Gastroesophageal sphincter (tissue), 4 donors: ENCODE results near the gene NBEA. TPM values are rescaled to one million over a fixed set of nuclear protein-coding genes. Genes with fewer than 3 reads are reported as not detected.

Experiments used
- ATAC-seq: fragments of 150-250 bp; one replicate; pipeline ENCODE4 v1.9.1; 2016; ENCODE audit warnings: mild to moderate bottlenecking, moderate library complexity
- H3K27ac ChIP-seq, 4 donors: fragments of 200-600 bp; sonication (generic) in 3 of 4; 1 replicate in 3 of 4; 2 replicates in 1 of 4; pipeline ENCODE4 v1.5.1; 2016 to 2019
- H3K27me3 ChIP-seq: fragments of 200-600 bp; sonication (generic); one replicate; pipeline ENCODE4 v1.5.1; 2019
- H3K36me3 ChIP-seq, 2 donors: fragments of 200-600 bp; sonication (generic); one replicate each; pipeline ENCODE4 v1.5.1; 2019; ENCODE audit warnings: control low read depth in 1 of 2
- H3K4me1 ChIP-seq, 3 donors: fragments of 200-600 bp; sonication (generic); 1 replicate in 2 of 3; 2 replicates in 1 of 3; pipeline ENCODE4 v1.5.1; 2016 to 2019; ENCODE audit warnings: control low read depth in 2 of 3
- H3K4me3 ChIP-seq, 2 donors: fragments of 200-600 bp; sonication (generic); one replicate each; pipeline ENCODE4 v1.5.1; 2019; ENCODE audit warnings: mild to moderate bottlenecking in 1 of 2, moderate library complexity in 1 of 2
- H3K9me3 ChIP-seq, 3 donors: fragments of 200-600 bp; sonication (generic); one replicate each; pipeline ENCODE4 v1.5.1; 2017 to 2019; ENCODE audit warnings: control low read depth in 2 of 3
- EP300 ChIP-seq: sonication (generic); formaldehyde crosslinking; IDR thresholded peaks from one replicate; pipeline ENCODE4 v1.6.1; 2017; ENCODE audit warnings: antibody characterized with exemption, mild to moderate bottlenecking
- POLR2A ChIP-seq, 2 donors: fragments of 450-650 bp; IDR thresholded peaks; one replicate each; pipeline ENCODE4 v1.6.1; 2017; ENCODE audit warnings: antibody characterized with exemption in 2 of 2, mild to moderate bottlenecking in 2 of 2, moderate library complexity in 1 of 2
- POLR2AphosphoS5 ChIP-seq: sonication (generic); formaldehyde crosslinking; IDR thresholded peaks from one replicate; pipeline ENCODE4 v1.6.1; 2017; ENCODE audit warnings: antibody characterized with exemption
- WGBS, 2 donors: methylation state at CpG; one replicate each; pipeline ENCODE4 v1.1.5; 2018; ENCODE audit warnings: low coverage in 1 of 2; 5-methylcytosine and 5-hydroxymethylcytosine counted together
- total RNA-seq, 4 donors: library from RNA; depleted of rRNA; stranded (reverse); fragments of >200 nt; gene quantifications; one replicate each; pipeline ENCODE4 v1.1.0, GENCODE V29; 2016
- TF ChIP-seq, protein P1 (sequence below), 4 experiments: fragments of 200-600 bp in 2 of 4; fragments of 450-650 bp in 2 of 4; sonication (generic) in 1 of 4; IDR thresholded peaks; one replicate each; pipeline ENCODE4 v1.5.1; 2017 to 2019; ENCODE audit warnings: antibody characterized with exemption in 4 of 4, mild to moderate bottlenecking in 2 of 4, moderate library complexity in 2 of 4

The NBEA gene
- total RNA-seq, 4 donors from 2014 or later: 24.8 to 52.1 (median 35.4) TPM

DNA sequence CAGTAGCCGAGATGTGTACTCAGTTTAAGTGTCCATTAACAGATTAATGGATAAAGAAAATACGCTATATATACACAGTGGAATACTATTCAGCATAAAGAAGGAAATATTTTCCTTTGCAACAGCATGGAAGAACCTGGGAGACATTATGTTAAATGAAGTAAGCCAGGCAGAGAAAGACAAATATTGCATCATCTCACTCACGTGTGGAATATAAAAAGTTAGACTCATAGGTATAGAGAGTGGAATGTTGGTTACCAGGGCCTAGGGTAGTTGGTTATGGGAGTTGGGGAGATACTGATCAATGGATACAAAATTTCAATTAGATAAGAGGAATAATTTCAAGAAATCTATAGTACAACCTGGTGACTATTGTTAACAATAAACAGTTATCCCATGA, 324.3 kb downstream of the NBEA start:
- H3K27me3 ChIP-seq: no peaks in the 10 kb centered on the region
- H3K4me3 ChIP-seq: no peak overlapping the region
- 93 to 100% methylated on average over 2 to 3 of the region's 3 CpGs for WGBS, 2 donors
- H3K27ac ChIP-seq: no peak overlapping the region
- peaks cover 0 to 8% of the 10 kb centered on the region in 2 donors for H3K36me3 ChIP-seq
- TF ChIP-seq EP300: no peak
- TF ChIP-seq POLR2A (IDR thresholded peaks at IDR 0.05): no peak
- H3K4me1 ChIP-seq: no peaks in the 10 kb centered on the region
- no peaks in the 10 kb centered on the region for H3K9me3 ChIP-seq
- no peak for ATAC-seq

DNA sequence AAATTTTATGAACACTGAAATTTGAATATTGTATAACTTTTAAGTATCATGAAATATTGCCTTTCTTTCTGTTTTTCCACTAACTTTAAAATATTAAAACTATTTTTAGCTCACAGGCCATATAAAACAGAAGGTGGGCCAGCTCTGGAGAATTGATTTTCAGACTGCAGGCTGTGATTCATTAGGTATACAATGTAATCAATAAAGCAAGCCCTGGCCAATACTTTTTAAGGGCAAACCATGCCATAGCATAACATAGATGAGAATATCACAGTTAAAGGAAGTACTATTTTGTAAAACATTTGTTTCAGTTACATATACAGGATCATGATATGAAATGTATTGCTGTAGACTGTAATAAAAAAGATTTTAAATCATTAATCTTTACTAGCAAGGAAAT, 336.8 kb downstream of the NBEA start:
- H3K4me3 ChIP-seq: no peak overlapping the region
- ATAC-seq: no peak
- no peaks in the 10 kb centered on the region for H3K4me1 ChIP-seq
- TF ChIP-seq POLR2AphosphoS5 (no peak), EP300 (no peak), POLR2A (IDR thresholded peaks at IDR 0.05) (no peak)
- TF ChIP-seq, protein P1, sequence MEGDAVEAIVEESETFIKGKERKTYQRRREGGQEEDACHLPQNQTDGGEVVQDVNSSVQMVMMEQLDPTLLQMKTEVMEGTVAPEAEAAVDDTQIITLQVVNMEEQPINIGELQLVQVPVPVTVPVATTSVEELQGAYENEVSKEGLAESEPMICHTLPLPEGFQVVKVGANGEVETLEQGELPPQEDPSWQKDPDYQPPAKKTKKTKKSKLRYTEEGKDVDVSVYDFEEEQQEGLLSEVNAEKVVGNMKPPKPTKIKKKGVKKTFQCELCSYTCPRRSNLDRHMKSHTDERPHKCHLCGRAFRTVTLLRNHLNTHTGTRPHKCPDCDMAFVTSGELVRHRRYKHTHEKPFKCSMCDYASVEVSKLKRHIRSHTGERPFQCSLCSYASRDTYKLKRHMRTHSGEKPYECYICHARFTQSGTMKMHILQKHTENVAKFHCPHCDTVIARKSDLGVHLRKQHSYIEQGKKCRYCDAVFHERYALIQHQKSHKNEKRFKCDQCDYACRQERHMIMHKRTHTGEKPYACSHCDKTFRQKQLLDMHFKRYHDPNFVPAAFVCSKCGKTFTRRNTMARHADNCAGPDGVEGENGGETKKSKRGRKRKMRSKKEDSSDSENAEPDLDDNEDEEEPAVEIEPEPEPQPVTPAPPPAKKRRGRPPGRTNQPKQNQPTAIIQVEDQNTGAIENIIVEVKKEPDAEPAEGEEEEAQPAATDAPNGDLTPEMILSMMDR (IDR thresholded peaks at IDR 0.05): no peak
- H3K9me3 ChIP-seq: no peaks in the 10 kb centered on the region
- no peak overlapping the region for H3K27ac ChIP-seq
- no peaks in the 10 kb centered on the region for H3K27me3 ChIP-seq
- H3K36me3 ChIP-seq: no peaks in the 10 kb centered on the region

DNA sequence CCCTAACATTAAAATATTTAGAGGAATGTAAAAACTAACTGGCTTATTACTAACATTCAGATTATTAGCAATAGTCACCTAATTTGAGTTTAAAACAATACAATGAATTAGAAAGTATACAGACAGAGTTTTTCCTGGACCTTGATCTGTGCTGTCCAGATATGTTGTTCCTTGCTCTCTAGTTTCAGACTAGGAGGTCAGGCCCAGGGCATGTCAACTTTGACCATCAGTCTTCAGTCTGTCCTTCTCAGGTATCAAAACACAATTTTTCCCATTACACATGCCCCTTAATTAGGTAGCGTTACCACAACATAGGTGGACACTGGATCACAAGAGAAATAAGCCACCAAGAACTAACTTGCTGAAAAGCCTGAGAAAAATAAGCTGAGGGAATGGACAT, 337.4 kb downstream of the NBEA start:
- no peaks in the 10 kb centered on the region for H3K27me3 ChIP-seq
- H3K4me1 ChIP-seq: no peaks in the 10 kb centered on the region
- no peaks in the 10 kb centered on the region for H3K9me3 ChIP-seq
- TF ChIP-seq, protein P1 (IDR thresholded peaks at IDR 0.05): no peak
- no peak for TF ChIP-seq POLR2A (IDR thresholded peaks at IDR 0.05)
- no peak for TF ChIP-seq EP300
- TF ChIP-seq POLR2AphosphoS5: no peak
- H3K36me3 ChIP-seq: no peaks in the 10 kb centered on the region
- H3K4me3 ChIP-seq: no peak overlapping the region
- ATAC-seq: no peak
- H3K27ac ChIP-seq: no peak overlapping the region
- WGBS, 2 donors: 86 to 100% methylated on average over 1 of the region's 1 CpG

DNA sequence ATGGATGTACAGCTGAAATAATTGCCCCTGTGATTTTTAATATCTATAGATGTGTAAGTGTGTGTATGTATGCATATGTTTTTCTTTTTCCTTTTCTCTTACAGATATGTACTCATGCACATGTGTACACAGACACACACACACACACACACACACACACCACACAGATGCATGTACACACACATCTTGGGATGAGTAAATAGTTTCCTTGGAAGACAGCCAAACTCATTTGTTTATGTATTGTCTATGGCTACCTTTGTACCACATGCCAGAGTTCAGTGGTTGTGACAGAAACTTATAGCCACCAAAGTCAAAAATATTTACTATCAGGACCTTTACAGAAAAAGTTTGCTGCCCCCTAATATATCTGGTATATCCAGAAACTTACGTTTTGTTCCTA, 341.8 kb downstream of the NBEA start:
- Histone ChIP-seq H3K9me3 (no peaks in the 10 kb centered on the region), H3K27ac (no peak overlapping the region), H3K4me1 (no peaks in the 10 kb centered on the region), H3K27me3 (no peaks in the 10 kb centered on the region), H3K4me3 (no peak overlapping the region), H3K36me3 (no peaks in the 10 kb centered on the region)
- WGBS, 2 donors: 56 to 88% methylated on average over 1 of the region's 1 CpG
- no peak for TF ChIP-seq EP300
- no peak for TF ChIP-seq POLR2A (IDR thresholded peaks at IDR 0.05)
- TF ChIP-seq, protein P1 (IDR thresholded peaks at IDR 0.05): no peak
- TF ChIP-seq POLR2AphosphoS5: no peak
- ATAC-seq: no peak

DNA sequence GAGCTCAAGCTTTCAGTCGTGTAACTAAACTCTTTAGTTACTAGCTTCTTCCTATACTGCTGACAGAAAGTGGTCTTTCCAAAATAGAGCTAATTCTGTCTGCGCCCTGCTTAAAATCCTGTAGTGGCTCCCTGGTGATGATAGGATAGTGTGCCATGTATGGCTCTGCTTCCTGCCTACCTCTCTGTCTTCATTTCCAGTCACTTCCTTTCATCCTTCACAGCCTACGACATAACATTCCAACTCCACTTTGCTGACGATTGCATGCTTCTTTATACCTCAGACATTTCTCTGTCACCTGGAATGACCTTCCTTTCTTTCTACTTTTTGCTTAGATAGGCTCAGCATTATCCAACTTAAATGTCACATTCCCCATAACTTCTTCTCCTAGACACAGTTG, 343.6 kb downstream of the NBEA start:
- Histone ChIP-seq H3K9me3 (no peaks in the 10 kb centered on the region), H3K27me3 (no peaks in the 10 kb centered on the region), H3K27ac (no peak overlapping the region), H3K36me3 (no peaks in the 10 kb centered on the region), H3K4me3 (no peak overlapping the region), H3K4me1 (no peaks in the 10 kb centered on the region)
- TF ChIP-seq POLR2AphosphoS5 (no peak), POLR2A (IDR thresholded peaks at IDR 0.05) (no peak), EP300 (no peak)
- ATAC-seq: peak; percentile 28
- WGBS, 2 donors: 64 to 77% methylated on average over 4 of the region's 4 CpGs

DNA sequence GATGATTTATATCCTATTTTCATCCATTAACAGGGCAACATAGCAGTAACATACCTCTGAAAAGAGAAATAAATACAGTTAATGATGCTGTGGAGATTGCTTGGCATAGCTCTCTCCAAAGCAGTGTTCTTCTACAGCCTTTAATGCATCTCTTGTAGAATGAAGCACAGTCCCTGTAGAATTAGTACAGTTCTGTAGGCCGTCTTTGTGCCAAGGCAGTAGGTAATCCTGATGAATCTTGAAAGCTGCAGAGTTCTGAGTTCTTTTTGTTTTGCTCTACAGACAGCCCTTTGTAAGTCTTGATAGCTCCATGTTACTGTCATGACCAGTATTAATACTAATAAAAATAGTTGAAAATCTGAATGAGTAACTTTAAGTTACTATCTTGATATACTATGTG, 350.3 kb downstream of the NBEA start:
- TF ChIP-seq POLR2A (IDR thresholded peaks at IDR 0.05) (no peak), POLR2AphosphoS5 (no peak), EP300 (no peak)
- TF ChIP-seq, protein P1 (IDR thresholded peaks at IDR 0.05): no peak
- H3K4me1 ChIP-seq: no peaks in the 10 kb centered on the region
- H3K27me3 ChIP-seq: no peaks in the 10 kb centered on the region
- H3K36me3 ChIP-seq: no peaks in the 10 kb centered on the region
- no peak overlapping the region for H3K4me3 ChIP-seq
- H3K27ac ChIP-seq: no peak overlapping the region
- H3K9me3 ChIP-seq: no peaks in the 10 kb centered on the region
- WGBS, 2 donors: 11 to 91% methylated on average over 1 of the region's 1 CpG
- no peak for ATAC-seq
